Left lung (tissue), 10 donors: ENCODE measurements around the gene NFKB1. TPM values are rescaled to one million over a fixed set of nuclear protein-coding genes. Genes with fewer than 3 reads are reported as not detected.

Experiments
- ATAC-seq: fragments of 200-7000 bp; cut with Tn5 transposase; one replicate; pipeline ENCODE4 v1.9.1; 2020; ENCODE audit warnings: moderate library complexity
- DNase-seq, 4 donors: peaks; one replicate each; pipeline ENCODE4 v3.0.0-alpha.2; 2013 to 2020
- H3K27ac ChIP-seq, 2 donors: fragments of 200-600 bp; sonication (generic) in 1 of 2; one replicate each; pipeline versions ENCODE4 v1.5.0 to v1.8.0; 2020 to 2021
- H3K27me3 ChIP-seq, 2 donors: fragments of 200-600 bp; sonication (generic) in 1 of 2; one replicate each; pipeline versions ENCODE4 v1.5.0 to v1.8.0; 2020 to 2021
- H3K36me3 ChIP-seq, 2 donors: fragments of 200-600 bp; sonication (generic) in 1 of 2; one replicate each; pipeline versions ENCODE4 v1.5.0 to v1.8.0; 2020 to 2021
- H3K4me1 ChIP-seq, 2 donors: fragments of 200-600 bp; one replicate each; pipeline ENCODE4 v1.8.0; 2021
- H3K4me3 ChIP-seq, 2 donors: fragments of 200-600 bp; sonication (generic) in 1 of 2; one replicate each; pipeline versions ENCODE4 v1.5.0 to v1.8.0; 2020 to 2021; ENCODE audit warnings: mild to moderate bottlenecking in 1 of 2
- H3K9me3 ChIP-seq, 2 donors: fragments of 200-600 bp; sonication (generic) in 1 of 2; one replicate each; pipeline versions ENCODE4 v1.5.0 to v1.8.0; 2020 to 2021
- intact Hi-C, 2 donors: fragments of 100-400 bp; cut with DNase I; formaldehyde crosslinking; loops; one replicate each; pipeline versions ENCODE4 v1.11.2 to v1.14.2; 2022
- polyA plus RNA-seq, 6 donors: library from polyadenylated mRNA; unstranded; fragments of 120-200 nt; gene quantifications; one replicate each; pipeline ENCODE4 v1.2.1, GENCODE V29; 2013; ENCODE audit not compliant: insufficient read length in 6 of 6
- total RNA-seq, 2 donors: library from RNA; stranded (reverse); fragmentation: NEBNext Ultra II Directional; extraction: Animal tissue kit (Norgen Biotek cat#: 25700); gene quantifications; one replicate each; pipeline ENCODE4 v1.2.1, GENCODE V29; 2021
- TF ChIP-seq, protein P1 (sequence below), 2 donors: fragments of 200-600 bp; sonication (generic) in 1 of 2; IDR thresholded peaks; one replicate each; pipeline versions ENCODE4 v1.5.0 to v1.8.0; 2021; ENCODE audit warnings: antibody characterized with exemption in 2 of 2
- donor health status: DM: no; HTN: yes; CAD: no.
- donor health status: DM: no; HTN: no; CAD: no.

The NFKB1 gene
- total and polyA plus RNA-seq, 8 donors: 34.0 to 57.6 (median 39.2) TPM

- TF ChIP-seq, protein P1, sequence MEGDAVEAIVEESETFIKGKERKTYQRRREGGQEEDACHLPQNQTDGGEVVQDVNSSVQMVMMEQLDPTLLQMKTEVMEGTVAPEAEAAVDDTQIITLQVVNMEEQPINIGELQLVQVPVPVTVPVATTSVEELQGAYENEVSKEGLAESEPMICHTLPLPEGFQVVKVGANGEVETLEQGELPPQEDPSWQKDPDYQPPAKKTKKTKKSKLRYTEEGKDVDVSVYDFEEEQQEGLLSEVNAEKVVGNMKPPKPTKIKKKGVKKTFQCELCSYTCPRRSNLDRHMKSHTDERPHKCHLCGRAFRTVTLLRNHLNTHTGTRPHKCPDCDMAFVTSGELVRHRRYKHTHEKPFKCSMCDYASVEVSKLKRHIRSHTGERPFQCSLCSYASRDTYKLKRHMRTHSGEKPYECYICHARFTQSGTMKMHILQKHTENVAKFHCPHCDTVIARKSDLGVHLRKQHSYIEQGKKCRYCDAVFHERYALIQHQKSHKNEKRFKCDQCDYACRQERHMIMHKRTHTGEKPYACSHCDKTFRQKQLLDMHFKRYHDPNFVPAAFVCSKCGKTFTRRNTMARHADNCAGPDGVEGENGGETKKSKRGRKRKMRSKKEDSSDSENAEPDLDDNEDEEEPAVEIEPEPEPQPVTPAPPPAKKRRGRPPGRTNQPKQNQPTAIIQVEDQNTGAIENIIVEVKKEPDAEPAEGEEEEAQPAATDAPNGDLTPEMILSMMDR (IDR thresholded peaks at IDR 0.05): no peak
- Histone ChIP-seq H3K9me3 (no peaks in the 10 kb centered on the region), H3K27ac (peak overlapping the region; percentile 7 to 13), H3K36me3 (no peaks in the 10 kb centered on the region), H3K27me3 (no peaks in the 10 kb centered on the region), H3K4me1 (peaks cover 3 to 40% of the 10 kb centered on the region in 2 donors), H3K4me3 (no peak overlapping the region)
- DNase-seq (no peak), ATAC-seq (no peak)
- intact Hi-C loops: no loop called here
Measured at GRCh38 chr4:102560571-102561341, 59.6 kb downstream of the NFKB1 start.

GRCh38 chr4:102563000-102563399 is 61.8 kb downstream of the NFKB1 start:
- H3K27me3 ChIP-seq: no peaks in the 10 kb centered on the region
- no peak for DNase-seq
- intact Hi-C loops: no loop called here
- H3K4me1 ChIP-seq: peaks cover 3 to 41% of the 10 kb centered on the region in 2 donors
- no peak for ATAC-seq
- H3K9me3 ChIP-seq: no peaks in the 10 kb centered on the region
- no peaks in the 10 kb centered on the region for H3K36me3 ChIP-seq
- TF ChIP-seq, protein P1 (IDR thresholded peaks at IDR 0.05): no peak
- no peak overlapping the region for H3K27ac ChIP-seq
- H3K4me3 ChIP-seq: no peak overlapping the region

DNA sequence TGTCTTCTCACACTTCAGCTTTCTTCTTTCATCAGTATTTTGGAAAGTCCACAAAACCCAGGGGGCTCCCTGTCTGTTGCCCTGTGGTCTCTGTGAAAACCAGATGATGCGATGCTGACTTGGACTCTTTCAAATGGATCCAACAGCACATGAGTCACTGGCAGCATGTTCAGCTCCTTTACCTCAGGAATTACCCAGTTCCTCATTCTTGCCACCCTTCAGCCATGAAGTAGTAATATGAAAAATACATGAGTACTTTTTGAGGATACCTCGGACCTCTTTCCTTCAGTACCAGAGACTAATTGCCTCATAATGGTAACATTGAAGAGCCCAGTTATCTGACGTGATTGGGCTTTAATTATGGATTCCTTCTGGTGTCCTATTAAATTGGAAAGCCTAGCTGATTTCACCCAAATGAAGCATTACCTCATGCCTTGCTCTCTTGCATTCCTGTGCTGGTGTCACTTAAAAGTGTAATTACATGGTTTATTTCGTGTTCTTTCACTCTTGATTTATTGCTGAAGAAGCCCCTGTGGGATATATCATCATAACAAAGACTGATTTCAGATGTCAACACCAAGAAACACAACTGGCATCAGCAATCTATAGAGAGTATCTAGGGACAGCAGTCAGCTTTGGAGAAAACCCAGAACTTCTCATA is 63.4 kb downstream of the NFKB1 start:
- ATAC-seq (peak; percentile 68), DNase-seq (no peak)
- TF ChIP-seq, protein P1 (IDR thresholded peaks at IDR 0.05): no peak

DNA sequence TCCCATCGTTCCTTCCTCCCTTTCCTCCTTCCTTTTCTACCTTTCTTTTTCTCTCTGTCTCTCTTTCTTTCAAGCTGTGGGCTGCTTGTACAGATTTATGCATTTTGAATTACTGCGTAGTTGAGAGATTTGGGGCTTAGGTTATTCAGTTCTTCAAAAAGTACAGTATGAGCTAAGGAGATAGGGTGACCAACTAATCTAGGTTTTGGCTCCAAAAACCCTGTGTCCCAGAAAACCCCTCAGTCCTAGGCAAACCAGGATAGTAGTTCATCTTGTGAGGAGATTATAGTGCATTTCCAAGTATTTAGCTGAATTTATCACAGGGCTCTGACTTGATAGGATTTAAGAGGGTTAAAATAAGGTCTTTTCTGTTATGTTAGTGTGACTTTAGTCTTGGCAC is 64.5 kb downstream of the NFKB1 start:
- H3K27ac ChIP-seq: peak overlapping the region in 1 of 2 donors; percentile 8
- no peaks in the 10 kb centered on the region for H3K27me3 ChIP-seq
- H3K4me3 ChIP-seq: no peak overlapping the region
- peaks cover 0 to 7% of the 10 kb centered on the region in 2 donors for H3K36me3 ChIP-seq
- H3K9me3 ChIP-seq: peaks cover 0 to 3% of the 10 kb centered on the region in 2 donors
- ATAC-seq: no peak
- no peak for DNase-seq
- H3K4me1 ChIP-seq: peaks cover 2 to 45% of the 10 kb centered on the region in 2 donors
- intact Hi-C loops: no loop called here
- TF ChIP-seq, protein P1 (IDR thresholded peaks at IDR 0.05): no peak

More for the DNA sequence above, 63.4 kb downstream of the NFKB1 start:
- peak overlapping the region in 1 of 2 donors; percentile 6 for H3K27ac ChIP-seq
- peaks cover 3 to 52% of the 10 kb centered on the region in 2 donors for H3K4me1 ChIP-seq
- no peaks in the 10 kb centered on the region for H3K9me3 ChIP-seq
- no peak overlapping the region for H3K4me3 ChIP-seq
- intact Hi-C loops: no loop called here
- no peaks in the 10 kb centered on the region for H3K36me3 ChIP-seq
- H3K27me3 ChIP-seq: no peaks in the 10 kb centered on the region

- TF ChIP-seq, protein P1 (IDR thresholded peaks at IDR 0.05): no peak
- DNase-seq (no peak), ATAC-seq (no peak)
- peak overlapping the region in 1 of 2 donors; percentile 8 for H3K27ac ChIP-seq
- intact Hi-C loops: no loop called here
- H3K4me3 ChIP-seq: no peak overlapping the region
- peaks cover 0 to 3% of the 10 kb centered on the region in 2 donors for H3K9me3 ChIP-seq
- no peaks in the 10 kb centered on the region for H3K27me3 ChIP-seq
- peaks cover 0 to 7% of the 10 kb centered on the region in 2 donors for H3K36me3 ChIP-seq
- peaks cover 0 to 42% of the 10 kb centered on the region in 2 donors for H3K4me1 ChIP-seq
Measured at GRCh38 chr4:102566426-102566825, 65.3 kb downstream of the NFKB1 start.
